HL-60 (cell line): ENCODE results near the gene NUP62.

Experiments used
- GABPA ChIP-seq: IDR thresholded peaks from 2 replicates; pipeline ENCODE4 v1.6.1; 2012; ENCODE audit warnings: low read depth
- POLR2AphosphoS5 ChIP-seq: IDR thresholded peaks from 2 replicates; pipeline ENCODE4 v1.6.1; 2012; ENCODE audit warnings: low read depth
- SPI1 ChIP-seq: IDR thresholded peaks from 2 replicates; pipeline ENCODE4 v1.6.1; 2012; ENCODE audit warnings: low read depth, mild to moderate bottlenecking, borderline replicate concordance
- TF ChIP-seq, protein P1 (sequence below): IDR thresholded peaks from one replicate; pipeline ENCODE4 v1.5.1; 2011; ENCODE audit warnings: low read length, control low read depth, inconsistent platforms; ENCODE audit not compliant: insufficient read depth

DNA sequence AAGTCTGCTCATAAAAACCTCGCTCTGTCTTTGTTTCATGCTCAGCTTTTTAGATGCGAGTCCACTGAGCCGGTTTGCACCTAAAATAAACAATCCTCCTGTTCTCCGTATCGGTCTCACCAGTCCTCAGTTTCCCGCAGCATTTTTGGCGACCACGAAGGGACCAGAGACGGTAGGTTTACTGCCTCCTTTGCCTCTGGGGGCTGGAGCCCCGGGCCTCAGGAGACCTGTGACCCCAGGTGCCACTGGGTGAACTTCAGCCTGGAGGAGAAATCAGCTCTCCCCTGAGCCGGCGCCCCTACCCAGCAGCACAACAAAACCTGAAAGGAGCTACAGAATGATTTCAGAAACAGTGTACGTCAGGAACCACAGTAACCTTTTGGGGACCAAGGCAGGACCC is 23.6 kb upstream of the NUP62 start:
- TF ChIP-seq, protein P1, sequence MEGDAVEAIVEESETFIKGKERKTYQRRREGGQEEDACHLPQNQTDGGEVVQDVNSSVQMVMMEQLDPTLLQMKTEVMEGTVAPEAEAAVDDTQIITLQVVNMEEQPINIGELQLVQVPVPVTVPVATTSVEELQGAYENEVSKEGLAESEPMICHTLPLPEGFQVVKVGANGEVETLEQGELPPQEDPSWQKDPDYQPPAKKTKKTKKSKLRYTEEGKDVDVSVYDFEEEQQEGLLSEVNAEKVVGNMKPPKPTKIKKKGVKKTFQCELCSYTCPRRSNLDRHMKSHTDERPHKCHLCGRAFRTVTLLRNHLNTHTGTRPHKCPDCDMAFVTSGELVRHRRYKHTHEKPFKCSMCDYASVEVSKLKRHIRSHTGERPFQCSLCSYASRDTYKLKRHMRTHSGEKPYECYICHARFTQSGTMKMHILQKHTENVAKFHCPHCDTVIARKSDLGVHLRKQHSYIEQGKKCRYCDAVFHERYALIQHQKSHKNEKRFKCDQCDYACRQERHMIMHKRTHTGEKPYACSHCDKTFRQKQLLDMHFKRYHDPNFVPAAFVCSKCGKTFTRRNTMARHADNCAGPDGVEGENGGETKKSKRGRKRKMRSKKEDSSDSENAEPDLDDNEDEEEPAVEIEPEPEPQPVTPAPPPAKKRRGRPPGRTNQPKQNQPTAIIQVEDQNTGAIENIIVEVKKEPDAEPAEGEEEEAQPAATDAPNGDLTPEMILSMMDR = no peak
- TF ChIP-seq GABPA = no peak
- TF ChIP-seq POLR2AphosphoS5 = no peak
- no peak for TF ChIP-seq SPI1
